B cell (primary cell): ENCODE results near the gene IL20. TPM values are rescaled to one million over a fixed set of nuclear protein-coding genes. Genes with fewer than 3 reads are reported as not detected.

Experiments used
- ATAC-seq: fragments of 200-7000 bp; cut with Tn5 transposase; one replicate; pipeline ENCODE4 v1.10.0; 2021; ENCODE audit warnings: low read depth, mild to moderate bottlenecking, moderate number of reproducible peaks, moderate library complexity
- CTCF ChIA-PET: fragments of 350-600 bp; sonication (Branson Sonifier 250); formaldehyde crosslinking; loops from one replicate; lab custom pipeline; 2021; ENCODE audit warnings: antibody characterized with exemption, inconsistent platforms; lab: Charles Lee
- POLR2A ChIA-PET: fragments of 350-600 bp; sonication (Branson Sonifier 250); formaldehyde crosslinking; loops from one replicate; lab custom pipeline; 2021; ENCODE audit warnings: antibody characterized with exemption; lab: Charles Lee
- DNase-seq: peaks from one replicate; pipeline ENCODE4 v3.0.0; 2013
- H2AFZ ChIP-seq: 2 replicates; pipeline ENCODE4 v1.6.1; 2012; ENCODE audit warnings: mild to moderate bottlenecking, low read depth, low read length; ENCODE audit not compliant: insufficient read depth, poor library complexity, severe bottlenecking
- H3K27ac ChIP-seq, 2 donors: 1 replicate in 1 of 2; 2 replicates in 1 of 2; pipeline ENCODE4 v1.5.1; 2012 to 2013; ENCODE audit warnings: low read length in 2 of 2, mild to moderate bottlenecking in 2 of 2, moderate library complexity in 1 of 2
- H3K27me3 ChIP-seq, 4 experiments: fragments of 200-600 bp in 1 of 4; sonication (generic) in 1 of 4; replicated peaks in 1 of 4; 1 replicate in 2 of 4; 2 replicates in 2 of 4; pipeline versions ENCODE4 v1.6.1 to v1.7.0; 2013 to 2016; ENCODE audit warnings: low read length in 3 of 4, mild to moderate bottlenecking in 2 of 4, mixed read lengths in 1 of 4, moderate library complexity in 1 of 4; ENCODE audit not compliant: insufficient read depth in 4 of 4, control insufficient read depth in 3 of 4; ENCODE audit errors: control extremely low read depth in 1 of 4
- H3K36me3 ChIP-seq, 2 experiments: replicated peaks in 1 of 2; 1 replicate in 1 of 2; 2 replicates in 1 of 2; pipeline versions ENCODE4 v1.6.1 to v1.7.1; 2013; ENCODE audit warnings: low read length in 1 of 2; ENCODE audit not compliant: insufficient read depth in 2 of 2, control insufficient read depth in 1 of 2; ENCODE audit errors: control extremely low read depth in 1 of 2, extremely low read depth in 1 of 2
- H3K4me1 ChIP-seq, 2 donors: fragments of 200-600 bp in 1 of 2; sonication (generic) in 1 of 2; 1 replicate in 1 of 2; 2 replicates in 1 of 2; pipeline versions ENCODE4 v1.5.1 to v1.6.1; 2013 to 2017; ENCODE audit warnings: low read length in 2 of 2; ENCODE audit not compliant: control insufficient read depth in 2 of 2, insufficient read depth in 2 of 2
- H3K4me2 ChIP-seq: replicated peaks from 2 replicates; pipeline ENCODE3; 2012; ENCODE audit warnings: mild to moderate bottlenecking, low read depth, low read length; ENCODE audit not compliant: poor library complexity, severe bottlenecking
- H3K4me3 ChIP-seq, 5 experiments: fragments of 200-600 bp in 1 of 5; sonication (generic) in 1 of 5; 1 replicate in 3 of 5; 2 replicates in 2 of 5; pipeline versions ENCODE4 v1.5.1 to v1.7.0; 2011 to 2016; ENCODE audit warnings: low read length in 4 of 5, mild to moderate bottlenecking in 4 of 5, low read depth in 2 of 5, control low read depth in 1 of 5, moderate library complexity in 1 of 5; ENCODE audit not compliant: insufficient read depth in 1 of 5; ENCODE audit errors: control extremely low read depth in 1 of 5, extremely low read depth in 1 of 5
- H3K79me2 ChIP-seq: fragments of 200-600 bp; sonication (generic); one replicate; pipeline ENCODE4 v1.6.0; 2016; ENCODE audit warnings: low read length; ENCODE audit not compliant: control insufficient read depth, insufficient read depth
- H3K9ac ChIP-seq: fragments of 200-600 bp; sonication (generic); 2 replicates; pipeline ENCODE4 v1.6.1; 2017; ENCODE audit warnings: mild to moderate bottlenecking, low read length, moderate library complexity
- H3K9me3 ChIP-seq, 3 donors: one replicate each; pipeline versions ENCODE4 v1.6.1 to v1.7.1; 2013; ENCODE audit warnings: low read length in 2 of 3; ENCODE audit not compliant: control insufficient read depth in 2 of 3, insufficient read depth in 1 of 3; ENCODE audit errors: control extremely low read depth in 1 of 3
- H4K20me1 ChIP-seq: 2 replicates; pipeline ENCODE4 v1.6.0; 2012; ENCODE audit warnings: mild to moderate bottlenecking, low read length; ENCODE audit not compliant: insufficient read depth, control insufficient read depth, poor library complexity, severe bottlenecking
- H3K27ac Mint-ChIP-seq: one replicate; pipeline ENCODE4 v1.8.0; 2021; ENCODE audit warnings: mixed read lengths
- H3K27me3 Mint-ChIP-seq: one replicate; pipeline ENCODE4 v1.8.0; 2021; ENCODE audit warnings: mixed read lengths
- H3K4me1 Mint-ChIP-seq: one replicate; pipeline ENCODE4 v1.8.0; 2021; ENCODE audit warnings: mixed read lengths
- H3K4me3 Mint-ChIP-seq: one replicate; pipeline ENCODE4 v1.8.0; 2021; ENCODE audit warnings: mixed read lengths
- H3K9me3 Mint-ChIP-seq: one replicate; pipeline ENCODE4 v1.8.0; 2022; ENCODE audit warnings: mixed read lengths; ENCODE audit not compliant: insufficient read depth
- CTCF ChIP-seq: fragments of 200-600 bp; IDR thresholded peaks from one replicate; pipeline ENCODE4 v1.8.0; 2022; ENCODE audit warnings: antibody characterized with exemption, mild to moderate bottlenecking
- EZH2 ChIP-seq: IDR thresholded peaks from 2 replicates; pipeline ENCODE4 v1.6.1; 2012; ENCODE audit warnings: borderline replicate concordance, low read depth, mild to moderate bottlenecking, moderate library complexity, low read length; ENCODE audit not compliant: insufficient read depth, poor library complexity, severe bottlenecking
- WGBS: methylation state at CpG from one replicate; pipeline ENCODE4 v1.1.5; 2013; ENCODE audit warnings: missing lambda C conversion rate; ENCODE audit not compliant: insufficient coverage; 5-methylcytosine and 5-hydroxymethylcytosine counted together
- intact Hi-C: fragments of 100-400 bp; cut with micrococcal nuclease; formaldehyde crosslinking; loops from one replicate; pipeline ENCODE4 v1.10.0; 2022
- polyA plus RNA-seq: library from polyadenylated mRNA; depleted of rRNA; stranded (reverse); fragments of >200 nt; gene quantifications from 2 replicates; pipeline ENCODE4 v1.2.3, GENCODE V29; 2012
- total RNA-seq, 2 donors: library from RNA; stranded (reverse); fragments of 120-200 nt in 1 of 2; gene quantifications; 1 replicate in 1 of 2; 2 replicates in 1 of 2; pipeline versions ENCODE4 v1.2.3 to v1.2.4, GENCODE V29; 2013 to 2022

IL20 gene
- total and polyA plus RNA-seq, 2 donors (not counting 1 experiment from before 2014, with no cell fraction given): not detected

GRCh38 chr1:206831650-206832049, 33.8 kb upstream of the IL20 start:
- H3K9me3 ChIP-seq: no peaks in the 10 kb centered on the region
- no peak overlapping the region for H3K27ac ChIP-seq
- Mint-ChIP-seq H3K9me3 (no peaks in the 10 kb centered on the region), H3K4me1 (peaks cover 71% of the 10 kb centered on the region), H3K4me3 (no peak overlapping the region), H3K27ac (no peak overlapping the region), H3K27me3 (no peaks in the 10 kb centered on the region)
- no peak for DNase-seq
- WGBS: 92% methylated on average over 2 of the region's 4 CpGs
- ChIA-PET CTCF (interaction anchor here (1.0 to 6.6 kb wide), 13 partner anchors 18 to 168 kb away, joined by 3 to 36 read pairs (median 5); partner anchors contain the start of gene IL20), POLR2A (interaction anchor here (0.7 to 1.5 kb wide), 3 partner anchors 10 to 15 kb away, joined by 3 to 4 read pairs (median 3); no protein-coding TSS in a partner anchor)
- H3K4me3 ChIP-seq: no peak overlapping the region
- ATAC-seq: no peak
- no peak overlapping the region for H2AFZ ChIP-seq
- H4K20me1 ChIP-seq: no peaks in the 10 kb centered on the region
- no peaks in the 10 kb centered on the region for H3K36me3 ChIP-seq
- H3K27me3 ChIP-seq: no peaks in the 10 kb centered on the region
- intact Hi-C loops: loop anchor here (2.0 to 5.0 kb wide), 2 partner anchors 17 to 41 kb away; no protein-coding TSS in a partner anchor
- TF ChIP-seq CTCF: no peak
- no peak for TF ChIP-seq EZH2
- H3K79me2 ChIP-seq: no peaks in the 10 kb centered on the region
- peak overlapping the region; percentile 52 for H3K4me2 ChIP-seq
- no peak overlapping the region for H3K9ac ChIP-seq
- peaks cover 67 to 72% of the 10 kb centered on the region in 2 donors for H3K4me1 ChIP-seq

- peaks cover 70% of the 10 kb centered on the region for H3K4me1 Mint-ChIP-seq
- H3K9ac ChIP-seq: peak overlapping the region; percentile 19
- peak overlapping the region; percentile 12 for H3K27ac Mint-ChIP-seq
- H3K4me3 Mint-ChIP-seq: peak overlapping the region; percentile 3
- no peaks in the 10 kb centered on the region for H3K79me2 ChIP-seq
- H3K4me3 ChIP-seq: peak overlapping the region in 1 of 5 experiments; percentile 11
- H3K27me3 Mint-ChIP-seq: peaks cover 5% of the 10 kb centered on the region
- WGBS: no CpG with 5 or more reads among the region's 2 CpGs
- intact Hi-C loops: loop anchor here (5.0 kb wide), 1 partner anchor 40 kb away; no protein-coding TSS in a partner anchor
- TF ChIP-seq EZH2: no peak
- no peak for TF ChIP-seq CTCF
- H3K4me2 ChIP-seq: peak overlapping the region; percentile 52
- ChIA-PET POLR2A (interaction anchor here (1.1 kb wide), 1 partner anchor 16 kb away, joined by 4 read pairs; no protein-coding TSS in a partner anchor), CTCF (interaction anchor here (1.0 to 6.6 kb wide), 13 partner anchors 19 to 169 kb away, joined by 3 to 36 read pairs (median 5); partner anchors contain the start of gene IL20)
- peak overlapping the region in 1 of 2 donors; percentile 32 for H3K27ac ChIP-seq
- no peaks in the 10 kb centered on the region for H3K27me3 ChIP-seq
- H3K9me3 ChIP-seq: no peaks in the 10 kb centered on the region
- ATAC-seq: no peak
- no peaks in the 10 kb centered on the region for H3K36me3 ChIP-seq
- peaks cover 67 to 72% of the 10 kb centered on the region in 2 donors for H3K4me1 ChIP-seq
- H2AFZ ChIP-seq: no peak overlapping the region
- DNase-seq: no peak
- H3K9me3 Mint-ChIP-seq: no peaks in the 10 kb centered on the region
- H4K20me1 ChIP-seq: no peaks in the 10 kb centered on the region
These were observed 33.0 kb upstream of the IL20 start for GRCh38 chr1:206832352-206832880.
